HCT116 (cell line): Measurements from ENCODE around the gene SCRG1. TPM values are rescaled to one million over a fixed set of nuclear protein-coding genes. Genes with fewer than 3 reads are reported as not detected.

Experiments
- ATAC-seq: fragments of 200-7000 bp; cut with Tn5 transposase; 2 replicates; pipeline ENCODE4 v1.9.1; 2020; ENCODE audit warnings: mild to moderate bottlenecking, moderate library complexity
- BruUV-seq: library from RNA; stranded (reverse); fragments of 400-500 nt; replicated peaks from 2 replicates; lab custom pipeline; 2021; lab: Mats Ljungman, UMichigan
- CTCF ChIA-PET: fragments of 300-600 bp; sonication (Branson Sonifier 250); formaldehyde crosslinking; loops from one replicate; lab custom pipeline; 2021; ENCODE audit warnings: antibody characterized with exemption; lab: Charles Lee
- POLR2A ChIA-PET: fragments of 300-600, 350-600 bp; sonication (Branson Sonifier 250); formaldehyde crosslinking; loops from one replicate; lab custom pipeline; 2021; ENCODE audit warnings: antibody characterized with exemption; lab: Charles Lee
- RAD21 ChIA-PET, 2 experiments: fragments of 300-600 bp; sonication (Branson Sonifier 250); formaldehyde crosslinking; loops; one replicate each; lab custom pipeline; 2023; ENCODE audit warnings: low total read pairs in 2 of 2; ENCODE audit not compliant: uncharacterized antibody in 2 of 2, unreplicated experiment in 2 of 2, low non-redundant PET in 1 of 2; lab: Charles Lee
- DNase-seq: peaks from one replicate; pipeline ENCODE4 v3.0.0-alpha.2; 2010; ENCODE audit warnings: low read depth, low spot score
- H2AFZ ChIP-seq: fragments of 200-600 bp; shearing (Covaris generic), sonication (generic); 2 replicates; pipeline ENCODE4 v1.6.1; 2017; ENCODE audit warnings: low read depth, mixed run types, mixed read lengths, antibody characterized with exemption, low read length; ENCODE audit not compliant: poor library complexity, severe bottlenecking
- H3K27ac ChIP-seq: 2 replicates; pipeline ENCODE4 v1.5.1; 2012; ENCODE audit warnings: low read depth, low read length
- H3K27me3 ChIP-seq: fragments of 200-600 bp; sonication (generic); 2 replicates; pipeline ENCODE4 v1.6.1; 2016; ENCODE audit warnings: mixed run types, low read length, mixed read lengths; ENCODE audit not compliant: insufficient read depth
- H3K36me3 ChIP-seq, 2 experiments: fragments of 200-500 bp in 1 of 2; fragments of 200-600 bp in 1 of 2; sonication (Bioruptor generic) in 1 of 2; sonication (generic) in 1 of 2; 2 replicates each; pipeline versions ENCODE4 v1.5.1 to v1.6.1; 2014 to 2016; ENCODE audit warnings: low read length in 2 of 2, inconsistent platforms in 1 of 2, mixed read lengths in 1 of 2, mixed run types in 1 of 2; ENCODE audit not compliant: insufficient read depth in 2 of 2, control insufficient read depth in 1 of 2
- H3K4me1 ChIP-seq, 2 experiments: fragments of 200-600 bp in 1 of 2; sonication (generic) in 1 of 2; 2 replicates each; pipeline versions ENCODE4 v1.5.1 to v1.6.1; 2012 to 2017; ENCODE audit warnings: low read length in 2 of 2, inconsistent platforms in 1 of 2, mild to moderate bottlenecking in 1 of 2, mixed read lengths in 1 of 2, mixed run types in 1 of 2, moderate library complexity in 1 of 2; ENCODE audit not compliant: insufficient read depth in 2 of 2, control insufficient read depth in 1 of 2
- H3K4me2 ChIP-seq: fragments of 200-600 bp; sonication (generic); 2 replicates; pipeline ENCODE4 v1.6.1; 2017; ENCODE audit warnings: mixed run types, low read length, mixed read lengths
- H3K4me3 ChIP-seq, 2 experiments: fragments of 200-600 bp in 1 of 2; sonication (generic) in 1 of 2; replicated peaks in 1 of 2; 2 replicates each; pipeline ENCODE4 v1.5.1; 2011 to 2016; ENCODE audit warnings: low read length in 2 of 2, control low read depth in 1 of 2, low read depth in 1 of 2, mild to moderate bottlenecking in 1 of 2, mixed read lengths in 1 of 2, mixed run types in 1 of 2
- H3K79me2 ChIP-seq: fragments of 200-600 bp; sonication (generic); 2 replicates; pipeline ENCODE4 v1.6.1; 2017; ENCODE audit warnings: mild to moderate bottlenecking, mixed run types, low read length, moderate library complexity, mixed read lengths; ENCODE audit not compliant: insufficient read depth
- H3K9ac ChIP-seq: fragments of 200-600 bp; sonication (generic); 2 replicates; pipeline ENCODE4 v1.6.1; 2016; ENCODE audit warnings: low read length, mixed read lengths
- H3K9me2 ChIP-seq: fragments of 200-600 bp; sonication (generic), shearing (Covaris generic); 2 replicates; pipeline ENCODE4 v1.6.1; 2017; ENCODE audit warnings: mixed run types, mild to moderate bottlenecking, moderate library complexity; ENCODE audit not compliant: insufficient read depth
- H3K9me3 ChIP-seq, 2 experiments: fragments of 200-500 bp in 1 of 2; fragments of 200-600 bp in 1 of 2; sonication (Bioruptor generic) in 1 of 2; sonication (generic) in 1 of 2; 2 replicates each; pipeline ENCODE4 v1.6.1; 2014 to 2017; ENCODE audit warnings: low read length in 2 of 2, mixed read lengths in 2 of 2, inconsistent platforms in 1 of 2, low read depth in 1 of 2, mild to moderate bottlenecking in 1 of 2, mixed run types in 1 of 2, moderate library complexity in 1 of 2; ENCODE audit not compliant: control insufficient read depth in 1 of 2, insufficient read depth in 1 of 2
- H4K20me1 ChIP-seq: fragments of 200-600 bp; sonication (generic), shearing (Covaris generic); 2 replicates; pipeline ENCODE4 v1.6.1; 2017; ENCODE audit warnings: mixed run types, mild to moderate bottlenecking, moderate library complexity; ENCODE audit not compliant: insufficient read depth
- ATF3 ChIP-seq: IDR thresholded peaks from 2 replicates; pipeline ENCODE4 v1.6.1; 2012
- CTCF ChIP-seq, 3 experiments: fragments of 200-600 bp in 1 of 3; sonication (generic) in 1 of 3; IDR thresholded peaks in 2 of 3; conservative IDR thresholded peaks in 1 of 3; 2 replicates each; pipeline ENCODE4 v1.5.1; 2012 to 2017; ENCODE audit warnings: low read depth in 2 of 3, low read length in 2 of 3, antibody characterized with exemption in 1 of 3, borderline replicate concordance in 1 of 3, control low read depth in 1 of 3, mild to moderate bottlenecking in 1 of 3, mixed read lengths in 1 of 3, mixed run types in 1 of 3, moderate library complexity in 1 of 3; ENCODE audit not compliant: insufficient read depth in 1 of 3
- EZH2phosphoT487 ChIP-seq: fragments of 200-600 bp; IDR thresholded peaks from 2 replicates; pipeline ENCODE4 v1.6.1; 2018; ENCODE audit warnings: antibody characterized with exemption, borderline replicate concordance
- FOSL1 ChIP-seq: IDR thresholded peaks from 2 replicates; pipeline ENCODE4 v1.6.1; 2012; ENCODE audit warnings: low read depth
- JUND ChIP-seq: IDR thresholded peaks from 2 replicates; pipeline ENCODE4 v1.6.1; 2012
- POLR2A ChIP-seq: IDR thresholded peaks from 2 replicates; pipeline ENCODE4 v1.7.0; 2011; ENCODE audit warnings: borderline replicate concordance; ENCODE audit not compliant: insufficient read depth, insufficient read length; ENCODE audit errors: extremely low read depth
- REST ChIP-seq: IDR thresholded peaks from 2 replicates; pipeline ENCODE4 v1.6.1; 2012; ENCODE audit warnings: low read depth
- ZBTB33 ChIP-seq: IDR thresholded peaks from 2 replicates; pipeline ENCODE4 v1.6.1; 2011; ENCODE audit warnings: mild to moderate bottlenecking, low read length, moderate library complexity; ENCODE audit not compliant: insufficient replicate concordance; ENCODE audit errors: extremely low read depth
- ZFX ChIP-seq: fragments of 450-650 bp; IDR thresholded peaks from 2 replicates; pipeline ENCODE4 v1.6.1; 2017
- ZNF274 ChIP-seq: fragments of 200-500 bp; sonication (Bioruptor generic); IDR thresholded peaks from 2 replicates; pipeline ENCODE4 v1.6.1; 2014; ENCODE audit warnings: mild to moderate bottlenecking, low read depth, low read length, inconsistent platforms
- intact Hi-C: fragments of 100-400 bp; cut with micrococcal nuclease; formaldehyde crosslinking; loops from 2 replicates; pipeline ENCODE4 v1.10.0; 2022
- total RNA-seq: library from RNA; stranded (reverse); gene quantifications from one replicate; pipeline ENCODE4 v1.2.1, GENCODE V29; 2021; ENCODE audit not compliant: unreplicated experiment

The SCRG1 gene
- total RNA-seq, 1 experiment from 2014 or later = not detected

GRCh38 chr4:173405840-173406606, 7.1 kb upstream of the SCRG1 start:
- no peak for TF ChIP-seq ATF3
- TF ChIP-seq CTCF (IDR thresholded peaks at IDR 0.05 in 2 of 3, conservative IDR thresholded peaks at IDR 0.05 in 1 of 3; ENCODE audit: borderline replicate concordance in 1 of 3, insufficient read depth in 1 of 3, low read depth in 2 of 3, low read length in 2 of 3) = no peak
- no peak for TF ChIP-seq POLR2A
- no peak for TF ChIP-seq FOSL1
- TF ChIP-seq ZNF274 = no peak
- no peak for TF ChIP-seq REST
- no peak for TF ChIP-seq EZH2phosphoT487
- no peak for TF ChIP-seq ZFX
- TF ChIP-seq JUND = no peak
- TF ChIP-seq ZBTB33 = no peak
- Histone ChIP-seq H3K27ac (no peak overlapping the region), H4K20me1 (no peaks in the 10 kb centered on the region), H3K27me3 (no peaks in the 10 kb centered on the region), H3K4me2 (no peak overlapping the region), H3K9ac (no peak overlapping the region), H3K36me3 (no peaks in the 10 kb centered on the region), H3K79me2 (no peaks in the 10 kb centered on the region), H2AFZ (no peak overlapping the region), H3K9me3 (no peaks in the 10 kb centered on the region), H3K4me1 (no peaks in the 10 kb centered on the region), H3K9me2 (no peaks in the 10 kb centered on the region), H3K4me3 (no peak overlapping the region)
- intact Hi-C loops = no loop called here
- DNase-seq (no peak), ATAC-seq (no peak)
- ChIA-PET CTCF (no interaction called here), POLR2A (no interaction called here), RAD21 (interaction anchor here in 1 of 2 experiments (0.7 kb wide), 1 partner anchor 35 kb away, joined by 3 read pairs; the partner anchor contains the start of gene SAP30)
- BruUV-seq = no TSS peak
